IMR-90 (cell line): ENCODE measurements around the gene ANKRD35. TPM values are rescaled to one million over a fixed set of nuclear protein-coding genes. Genes with fewer than 3 reads are reported as not detected.
A peak's percentile ranks its signal among the peaks of the same experiment; 100 is the strongest.

Source experiments
- ATAC-seq: fragments of 200-7000 bp; cut with Tn5 transposase; 2 replicates; pipeline ENCODE4 v1.9.1; 2020; ENCODE audit warnings: low read depth, mild to moderate bottlenecking, moderate library complexity
- BruUV-seq: library from RNA; stranded (reverse); fragments of 400-500 nt; replicated peaks from 2 replicates; lab custom pipeline; 2021; lab: Mats Ljungman, UMichigan
- CTCF ChIA-PET: fragments of 300-600 bp; formaldehyde crosslinking; extraction: SDS; loops from one replicate; lab custom pipeline; 2021; ENCODE audit warnings: antibody characterized with exemption; lab: Yijun Ruan, JAX
- POLR2A ChIA-PET: fragments of 300-600 bp; sonication (Branson Sonifier 250); formaldehyde crosslinking; loops from one replicate; lab custom pipeline; 2022; ENCODE audit warnings: antibody characterized with exemption; ENCODE audit not compliant: unreplicated experiment; lab: Charles Lee
- DNase-seq: peaks from one replicate; pipeline ENCODE4 v3.0.0; 2013
- H2AFZ ChIP-seq: replicated peaks from 2 replicates; pipeline ENCODE3; 2013; ENCODE audit warnings: low read length, mild to moderate bottlenecking; ENCODE audit not compliant: poor library complexity
- H2AK5ac ChIP-seq: 2 replicates; pipeline ENCODE4 v1.6.1; 2013; ENCODE audit warnings: low read depth, low read length, inconsistent platforms
- H2AK9ac ChIP-seq: replicated peaks from 2 replicates; pipeline ENCODE3; 2013; ENCODE audit warnings: mild to moderate bottlenecking, low read depth, low read length, moderate library complexity; ENCODE audit not compliant: poor library complexity
- H2BK120ac ChIP-seq: 2 replicates; pipeline ENCODE4 v1.6.1; 2013; ENCODE audit warnings: low read depth, low read length, inconsistent platforms
- H2BK15ac ChIP-seq: 3 replicates; pipeline ENCODE4 v1.6.1; 2013; ENCODE audit warnings: low read depth, low read length, inconsistent platforms
- H2BK20ac ChIP-seq: 2 replicates; pipeline ENCODE4 v1.6.1; 2013; ENCODE audit warnings: low read depth, mild to moderate bottlenecking, inconsistent platforms, low read length, moderate library complexity
- H2BK5ac ChIP-seq: 2 replicates; pipeline ENCODE4 v1.6.1; 2013; ENCODE audit warnings: mild to moderate bottlenecking, low read depth, low read length, inconsistent platforms; ENCODE audit not compliant: poor library complexity, severe bottlenecking
- H3K14ac ChIP-seq: replicated peaks from 2 replicates; pipeline ENCODE4 v1.6.1; 2013; ENCODE audit warnings: low read depth, low read length, inconsistent platforms
- H3K18ac ChIP-seq: 2 replicates; pipeline ENCODE4 v1.6.1; 2013; ENCODE audit warnings: low read depth, low read length, control low read depth
- H3K23ac ChIP-seq: 2 replicates; pipeline ENCODE4 v1.6.1; 2013; ENCODE audit warnings: low read depth, low read length, inconsistent platforms
- H3K27ac ChIP-seq: 2 replicates; pipeline ENCODE4 v1.5.1; 2013; ENCODE audit warnings: mild to moderate bottlenecking, control low read depth, low read length; ENCODE audit not compliant: insufficient read depth
- H3K27me3 ChIP-seq: 2 replicates; pipeline ENCODE4 v1.6.1; 2013; ENCODE audit warnings: low read length; ENCODE audit not compliant: control insufficient read depth, insufficient read depth
- H3K36me3 ChIP-seq: 2 replicates; pipeline ENCODE4 v1.6.1; 2013; ENCODE audit warnings: low read length, mixed read lengths; ENCODE audit not compliant: control insufficient read depth, insufficient read depth
- H3K4ac ChIP-seq: 2 replicates; pipeline ENCODE4 v1.6.1; 2013; ENCODE audit warnings: low read depth, low read length, inconsistent platforms
- H3K4me1 ChIP-seq: 2 replicates; pipeline ENCODE4 v1.6.1; 2013; ENCODE audit warnings: low read length, mixed read lengths; ENCODE audit not compliant: control insufficient read depth, insufficient read depth
- H3K4me2 ChIP-seq: 2 replicates; pipeline ENCODE4 v1.6.1; 2013; ENCODE audit warnings: low read depth, mild to moderate bottlenecking, control low read depth, low read length, moderate library complexity
- H3K4me3 ChIP-seq: 2 replicates; pipeline ENCODE4 v1.5.1; 2013; ENCODE audit warnings: low read depth, mild to moderate bottlenecking, control low read depth, low read length, moderate library complexity; ENCODE audit not compliant: insufficient read depth
- H3K56ac ChIP-seq: 2 replicates; pipeline ENCODE4 v1.6.1; 2013; ENCODE audit warnings: low read length, inconsistent platforms; ENCODE audit not compliant: insufficient read depth; ENCODE audit errors: extremely low read depth
- H3K79me1 ChIP-seq, 2 experiments: 2 replicates each; pipeline ENCODE4 v1.6.1; 2013; ENCODE audit warnings: low read length in 2 of 2, inconsistent platforms in 1 of 2, low read depth in 1 of 2
- H3K9ac ChIP-seq: 2 replicates; pipeline ENCODE4 v1.6.1; 2013; ENCODE audit warnings: low read depth, low read length, control low read depth
- H3K9me1 ChIP-seq: 2 replicates; pipeline ENCODE4 v1.6.1; 2013; ENCODE audit warnings: low read length, inconsistent platforms; ENCODE audit not compliant: insufficient read depth
- H3K9me3 ChIP-seq: 2 replicates; pipeline ENCODE4 v1.6.1; 2013; ENCODE audit warnings: low read length; ENCODE audit not compliant: control insufficient read depth, insufficient read depth
- H4K20me1 ChIP-seq: 2 replicates; pipeline ENCODE4 v1.6.1; 2013; ENCODE audit warnings: low read length, inconsistent platforms; ENCODE audit not compliant: insufficient read depth
- H4K5ac ChIP-seq: 2 replicates; pipeline ENCODE4 v1.6.1; 2013; ENCODE audit warnings: mild to moderate bottlenecking, low read depth, low read length, control low read depth
- H4K8ac ChIP-seq, 2 experiments: 2 replicates each; pipeline ENCODE4 v1.6.1; 2013; ENCODE audit warnings: low read depth in 2 of 2, low read length in 2 of 2, control low read depth in 1 of 2, inconsistent platforms in 1 of 2
- H4K91ac ChIP-seq: 2 replicates; pipeline ENCODE4 v1.6.1; 2013; ENCODE audit warnings: low read depth, low read length, inconsistent platforms; ENCODE audit not compliant: insufficient read depth
- CEBPB ChIP-seq: IDR thresholded peaks from 2 replicates; pipeline ENCODE4 v1.6.1; 2012; ENCODE audit warnings: low read depth, low read length, improper control_type of control experiment
- CHD1 ChIP-seq: IDR thresholded peaks from 2 replicates; pipeline ENCODE4 v1.6.1; 2012; ENCODE audit warnings: low read depth, low read length, improper control_type of control experiment
- CTCF ChIP-seq: conservative IDR thresholded peaks from 2 replicates; pipeline ENCODE4 v1.5.1; 2012; ENCODE audit warnings: mild to moderate bottlenecking, low read depth, low read length, improper control_type of control experiment
- FOS ChIP-seq: fragments of 150-350 bp; IDR thresholded peaks from 2 replicates; pipeline ENCODE4 v1.6.1; 2016; ENCODE audit warnings: low read depth, low read length
- MAFK ChIP-seq: IDR thresholded peaks from 2 replicates; pipeline ENCODE4 v1.6.1; 2012; ENCODE audit warnings: low read depth, low read length, improper control_type of control experiment
- MAZ ChIP-seq: IDR thresholded peaks from 2 replicates; pipeline ENCODE4 v1.6.1; 2012; ENCODE audit warnings: low read depth, mild to moderate bottlenecking, low read length, improper control_type of control experiment, moderate library complexity, borderline replicate concordance
- MXI1 ChIP-seq: IDR thresholded peaks from 2 replicates; pipeline ENCODE4 v1.6.1; 2012; ENCODE audit warnings: low read depth, mild to moderate bottlenecking, low read length, moderate library complexity, borderline replicate concordance
- POLR2A ChIP-seq: IDR thresholded peaks from 2 replicates; pipeline ENCODE4 v1.6.1; 2012; ENCODE audit warnings: mild to moderate bottlenecking, low read depth, low read length
- RAD21 ChIP-seq: IDR thresholded peaks from 2 replicates; pipeline ENCODE4 v1.6.1; 2012; ENCODE audit warnings: low read length, improper control_type of control experiment
- RCOR1 ChIP-seq: IDR thresholded peaks from 2 replicates; pipeline ENCODE4 v1.6.1; 2012; ENCODE audit warnings: mild to moderate bottlenecking, low read length, improper control_type of control experiment; ENCODE audit not compliant: insufficient replicate concordance
- SMC3 ChIP-seq: fragments of 150-350 bp; IDR thresholded peaks from 2 replicates; pipeline ENCODE4 v1.6.1; 2016; ENCODE audit warnings: low read depth, mild to moderate bottlenecking, antibody characterized with exemption, low read length, moderate library complexity
- WGBS, 2 experiments: methylation state at CpG; one replicate each; pipeline versions ENCODE4 v1.1.5 to v1.1.7; 2013; ENCODE audit warnings: missing lambda C conversion rate in 2 of 2; ENCODE audit not compliant: insufficient read length in 1 of 2; ENCODE audit errors: extremely low coverage in 2 of 2; 5-methylcytosine and 5-hydroxymethylcytosine counted together
- dilution Hi-C: fragments of 300-500 bp; cut with HindIII; formaldehyde crosslinking; loops from one replicate; pipeline ENCODE4 v1.14.3; 2018; ENCODE audit warnings: low sequenced_read_pairs; ENCODE audit not compliant: unreplicated experiment
- in situ Hi-C: fragments of 300-500 bp; cut with MboI; formaldehyde crosslinking; loops from 3 replicates; pipeline ENCODE4 v1.14.3; 2019; ENCODE audit warnings: low sequenced_read_pairs, inconsistent platforms, mixed read lengths
- intact Hi-C: fragments of 100-400 bp; cut with micrococcal nuclease; formaldehyde crosslinking; loops from 2 replicates; pipeline ENCODE4 v1.10.0; 2022
- polyA plus RNA-seq, 3 experiments: library from polyadenylated mRNA; depleted of rRNA; stranded (reverse); fragments of >200 nt; gene quantifications; 2 replicates each; pipeline ENCODE4 v1.2.3, GENCODE V29; 2012; ENCODE audit warnings: low replicate concordance in 1 of 3
- total RNA-seq: library from RNA; depleted of rRNA; stranded (reverse); fragments of >200 nt; gene quantifications from 2 replicates; pipeline ENCODE4 v1.2.3, GENCODE V29; 2012

The ANKRD35 gene
- total and polyA plus RNA-seq, 2 of the 4 experiments (the other 2 are of a cell fraction) = 0.90 to 2.4 TPM

- peaks cover 16% of the 10 kb centered on the region for H3K9me1 ChIP-seq
- intact Hi-C loops (loop anchor here (5.0 kb wide), 1 partner anchor 99 kb away; the partner anchor contains the start of gene LIX1L), dilution Hi-C loops (no loop called here), in situ Hi-C loops (no loop called here)
- H3K18ac ChIP-seq = peak overlapping the region; percentile 86; the same call in 1 of the 2 replicates
- ChIA-PET CTCF (interaction anchor here (0.6 to 2.3 kb wide), 10 partner anchors 8 to 149 kb away, joined by 3 to 13 read pairs (median 5); partner anchors contain the start of genes LIX1L and NUDT17), POLR2A (interaction anchor here (1.1 to 1.7 kb wide), 4 partner anchors 9 to 100 kb away, joined by 3 to 8 read pairs (median 5); partner anchors contain the start of gene LIX1L)
- peak overlapping the region; percentile 89; the same call in 1 of the 3 replicates for H2BK15ac ChIP-seq
- peak overlapping the region; percentile 92 for H2BK120ac ChIP-seq
- WGBS, 2 experiments = 2% methylated on average over 10 of the region's 35 CpGs; no CpG with 5 or more reads in 1 of the 2 experiments
- peak overlapping the region; percentile 93 for H3K9ac ChIP-seq
- H3K79me1 ChIP-seq = peaks cover 19 to 50% of the 10 kb centered on the region in 2 experiments
- peaks cover 3% of the 10 kb centered on the region for H3K4me1 ChIP-seq
- peak overlapping the region; percentile 84 for H3K4me3 ChIP-seq
- H2AFZ ChIP-seq = peak overlapping the region; percentile 100
- peak overlapping the region; percentile 96 for H3K14ac ChIP-seq
- peak overlapping the region; percentile 76 for H4K5ac ChIP-seq
- H3K4me2 ChIP-seq = peak overlapping the region; percentile 68
- DNase-seq (peak; percentile 19), ATAC-seq (peak; percentile 36)
- no peaks in the 10 kb centered on the region for H3K27me3 ChIP-seq
- H2AK5ac ChIP-seq = peak overlapping the region; percentile 79
- no TSS peak for BruUV-seq
- H4K91ac ChIP-seq = peak overlapping the region; percentile 93; the same call in 1 of the 2 replicates
- H3K27ac ChIP-seq = peak overlapping the region; percentile 96
- H3K23ac ChIP-seq = peak overlapping the region; percentile 39
- peak overlapping the region; percentile 97 for H2BK5ac ChIP-seq
- peak overlapping the region; percentile 95 for H3K4ac ChIP-seq
- H3K36me3 ChIP-seq = peaks cover 31% of the 10 kb centered on the region
- no peak for TF ChIP-seq SMC3
- no peak for TF ChIP-seq MAFK
- TF ChIP-seq POLR2A = no peak
- no peak for TF ChIP-seq RCOR1
- no peak for TF ChIP-seq CEBPB
- no peak for TF ChIP-seq RAD21
- no peak for TF ChIP-seq CTCF
- TF ChIP-seq MAZ = no peak
- TF ChIP-seq CHD1 = no peak
- TF ChIP-seq MXI1 = no peak
- no peak for TF ChIP-seq FOS
- H3K56ac ChIP-seq = peak overlapping the region; percentile 80; the same call in 1 of the 2 replicates
- no peaks in the 10 kb centered on the region for H3K9me3 ChIP-seq
- H2BK20ac ChIP-seq = no peak overlapping the region
- H4K20me1 ChIP-seq = peaks cover 16% of the 10 kb centered on the region; the same call in 1 of the 2 replicates
- peak overlapping the region; percentile 69 to 87 for H4K8ac ChIP-seq
- H2AK9ac ChIP-seq = peak overlapping the region; percentile 96
These were observed 27.3 kb downstream of the ANKRD35 start for GRCh38 chr1:145858238-145858900.
